HUES48 (cell line): ENCODE data around the gene PAGE3.

Source experiments
- H3K27ac ChIP-seq: one replicate; pipeline ENCODE4 v1.7.0; 2013; ENCODE audit warnings: low read depth, low read length, inconsistent platforms
- H3K27me3 ChIP-seq: 2 replicates; pipeline ENCODE4 v1.6.1; 2013; ENCODE audit warnings: mild to moderate bottlenecking, low read length; ENCODE audit not compliant: control insufficient read depth, insufficient read depth
- H3K36me3 ChIP-seq: 2 replicates; pipeline ENCODE4 v1.6.1; 2013; ENCODE audit warnings: low read length; ENCODE audit not compliant: control insufficient read depth, insufficient read depth
- H3K4me1 ChIP-seq: 2 replicates; pipeline ENCODE4 v1.6.1; 2013; ENCODE audit warnings: mild to moderate bottlenecking, low read length; ENCODE audit not compliant: control insufficient read depth, insufficient read depth
- H3K4me3 ChIP-seq: 2 replicates; pipeline ENCODE4 v1.5.1; 2013; ENCODE audit warnings: mild to moderate bottlenecking, low read depth, low read length
- H3K9ac ChIP-seq: 2 replicates; pipeline ENCODE4 v1.6.1; 2013; ENCODE audit warnings: mild to moderate bottlenecking, low read depth, low read length, moderate library complexity
- H3K9me3 ChIP-seq: 2 replicates; pipeline ENCODE4 v1.6.1; 2013; ENCODE audit warnings: low read length; ENCODE audit not compliant: control insufficient read depth, insufficient read depth

PAGE3 gene

GRCh38 chrX:55264816-55265215 is at the start of gene PAGE3:
PAGE3 (minus strand) TSS chrX:55264916; CDS start chrX:55263903, 1,013 bp downstream.
- Histone ChIP-seq H3K27me3 (no peaks in the 10 kb centered on the region), H3K4me1 (no peaks in the 10 kb centered on the region), H3K4me3 (no peak within 1 kb of the TSS), H3K9ac (no peak within 1 kb of the TSS), H3K27ac (no peak within 1 kb of the TSS), H3K9me3 (peaks cover 86% of the 10 kb centered on the region), H3K36me3 (no peaks in the 10 kb centered on the region)

- no peaks in the 10 kb centered on the region for H3K4me1 ChIP-seq
- H3K4me3 ChIP-seq: no peak overlapping the region
- H3K9ac ChIP-seq: no peak overlapping the region
- no peak overlapping the region for H3K27ac ChIP-seq
- H3K27me3 ChIP-seq: no peaks in the 10 kb centered on the region
- H3K9me3 ChIP-seq: peaks cover 89% of the 10 kb centered on the region
- no peaks in the 10 kb centered on the region for H3K36me3 ChIP-seq
These were observed 47.9 kb upstream of the PAGE3 start for GRCh38 chrX:55312655-55313054.

- Histone ChIP-seq H3K27ac (no peak overlapping the region), H3K36me3 (no peaks in the 10 kb centered on the region), H3K9me3 (peaks cover 62% of the 10 kb centered on the region), H3K27me3 (no peaks in the 10 kb centered on the region), H3K4me1 (no peaks in the 10 kb centered on the region), H3K4me3 (no peak overlapping the region; the same call in 1 of the 2 replicates), H3K9ac (no peak overlapping the region)
These were observed 26.2 kb upstream of the PAGE3 start for GRCh38 chrX:55290963-55291362.

GRCh38 chrX:55279832-55280231 is 15.1 kb upstream of the PAGE3 start:
- no peak overlapping the region for H3K4me3 ChIP-seq
- H3K27ac ChIP-seq: no peak overlapping the region
- no peak overlapping the region for H3K9ac ChIP-seq
- no peaks in the 10 kb centered on the region for H3K27me3 ChIP-seq
- H3K9me3 ChIP-seq: peaks cover 73% of the 10 kb centered on the region
- H3K4me1 ChIP-seq: no peaks in the 10 kb centered on the region
- no peaks in the 10 kb centered on the region for H3K36me3 ChIP-seq

GRCh38 chrX:55260806-55261205 is 3.9 kb downstream of the PAGE3 start:
- Histone ChIP-seq H3K27ac (no peak overlapping the region), H3K27me3 (no peaks in the 10 kb centered on the region), H3K36me3 (no peaks in the 10 kb centered on the region), H3K9ac (no peak overlapping the region), H3K9me3 (peaks cover 91% of the 10 kb centered on the region), H3K4me3 (no peak overlapping the region), H3K4me1 (no peaks in the 10 kb centered on the region)

- no peaks in the 10 kb centered on the region for H3K36me3 ChIP-seq
- H3K27me3 ChIP-seq: no peaks in the 10 kb centered on the region
- H3K4me1 ChIP-seq: no peaks in the 10 kb centered on the region
- no peak overlapping the region for H3K4me3 ChIP-seq
- H3K9me3 ChIP-seq: peaks cover 82% of the 10 kb centered on the region
- H3K27ac ChIP-seq: no peak overlapping the region
- no peak overlapping the region for H3K9ac ChIP-seq
These were observed 11.2 kb downstream of the PAGE3 start for GRCh38 chrX:55253528-55253927.

- Histone ChIP-seq H3K4me3 (no peak overlapping the region), H3K9me3 (peaks cover 62% of the 10 kb centered on the region), H3K4me1 (no peaks in the 10 kb centered on the region), H3K36me3 (no peaks in the 10 kb centered on the region), H3K27ac (no peak overlapping the region), H3K9ac (no peak overlapping the region), H3K27me3 (no peaks in the 10 kb centered on the region)
These were observed 23.9 kb downstream of the PAGE3 start for GRCh38 chrX:55240788-55241340.

GRCh38 chrX:55220119-55220794 is 44.5 kb downstream of the PAGE3 start, which contains the start of gene PAGE5:
PAGE5 (plus strand) TSS chrX:55220346; CDS start chrX:55221383, 1,037 bp downstream.
- Histone ChIP-seq H3K36me3 (no peaks in the 10 kb centered on the region), H3K27me3 (no peaks in the 10 kb centered on the region), H3K4me3 (no peak within 1 kb of the TSS), H3K4me1 (no peaks in the 10 kb centered on the region), H3K27ac (no peak within 1 kb of the TSS), H3K9me3 (peaks cover 75% of the 10 kb centered on the region), H3K9ac (no peak within 1 kb of the TSS)

GRCh38 chrX:55213381-55213780 is 51.3 kb downstream of the PAGE3 start:
- Histone ChIP-seq H3K4me1 (no peaks in the 10 kb centered on the region), H3K36me3 (no peaks in the 10 kb centered on the region), H3K27ac (no peak overlapping the region), H3K9me3 (peaks cover 70% of the 10 kb centered on the region), H3K27me3 (no peaks in the 10 kb centered on the region), H3K4me3 (no peak overlapping the region), H3K9ac (no peak overlapping the region)

GRCh38 chrX:55210931-55211677 is 53.6 kb downstream of the PAGE3 start:
- H3K4me1 ChIP-seq: no peaks in the 10 kb centered on the region
- no peak overlapping the region for H3K9ac ChIP-seq
- H3K9me3 ChIP-seq: peaks cover 75% of the 10 kb centered on the region
- no peaks in the 10 kb centered on the region for H3K27me3 ChIP-seq
- no peak overlapping the region for H3K4me3 ChIP-seq
- no peaks in the 10 kb centered on the region for H3K36me3 ChIP-seq
- H3K27ac ChIP-seq: no peak overlapping the region
